ENCODE results near the gene TRPM6.
A peak's percentile ranks its signal among the peaks of the same experiment; 100 is the strongest.
"Not testable (repeated sequence)": the region's sequence is repeated elsewhere in the genome, so short reads cannot be mapped to it uniquely, and the experiment has no call there.

The TRPM6 gene

GRCh38 chr9:74858751-74859414, 28.8 kb downstream of the TRPM6 start:
- DNase-seq = no peak

GRCh38 chr9:74856989-74857388, 30.7 kb downstream of the TRPM6 start:
- DNase-seq = no peak

- DNase-seq = no peak
These were observed 32.6 kb downstream of the TRPM6 start for GRCh38 chr9:74855072-74855471.

- DNase-seq = not testable (repeated sequence)
These were observed 34.7 kb downstream of the TRPM6 start for GRCh38 chr9:74853024-74853423.

GRCh38 chr9:74848153-74848525, 39.6 kb downstream of the TRPM6 start:
- no peak for DNase-seq

GRCh38 chr9:74847478-74848152, 40.1 kb downstream of the TRPM6 start:
- no peak for DNase-seq

GRCh38 chr9:74846766-74847165, 41.0 kb downstream of the TRPM6 start:
- no peak for DNase-seq

GRCh38 chr9:74838351-74838750, 49.4 kb downstream of the TRPM6 start:
- DNase-seq = no peak

GRCh38 chr9:74824654-74825053, 63.1 kb downstream of the TRPM6 start:
- DNase-seq = no peak

GRCh38 chr9:74821636-74822035, 66.1 kb downstream of the TRPM6 start:
- DNase-seq = no peak

- DNase-seq = no peak
These were observed 69.9 kb downstream of the TRPM6 start for GRCh38 chr9:74817816-74818215.

GRCh38 chr9:74817281-74817810, 70.4 kb downstream of the TRPM6 start:
- no peak for DNase-seq

GRCh38 chr9:74810200-74810599, 77.5 kb downstream of the TRPM6 start:
- no peak for DNase-seq

- no peak for DNase-seq
These were observed 83.7 kb downstream of the TRPM6 start for GRCh38 chr9:74804018-74804385.

- DNase-seq = no peak
These were observed 84.2 kb downstream of the TRPM6 start for GRCh38 chr9:74803376-74804017.

- DNase-seq = no peak
These were observed 87.5 kb downstream of the TRPM6 start for GRCh38 chr9:74800226-74800625.

- DNase-seq = no peak
These were observed 91.9 kb downstream of the TRPM6 start for GRCh38 chr9:74795803-74796202.

- DNase-seq = no peak
These were observed 92.6 kb downstream of the TRPM6 start for GRCh38 chr9:74795081-74795480.

- no peak for DNase-seq
These were observed 103.2 kb downstream of the TRPM6 start for GRCh38 chr9:74784506-74784905.

GRCh38 chr9:74783408-74783807, 104.3 kb downstream of the TRPM6 start:
- no peak for DNase-seq

- peak; percentile 66 for DNase-seq
These were observed 110.4 kb downstream of the TRPM6 start for GRCh38 chr9:74777136-74777879.

GRCh38 chr9:74775396-74775795, 112.3 kb downstream of the TRPM6 start:
- DNase-seq = no peak

- DNase-seq = peak; percentile 67
These were observed 113.7 kb downstream of the TRPM6 start for GRCh38 chr9:74773886-74774479.

All from activated T-cell treated with anti-CD3 and anti-CD28 coated beads, Interleukin-2, amount 50 U/mL, for 1 hour (primary cell).